ENCODE data around the gene NOP14.
"Not testable (repeated sequence)": the region's sequence is repeated elsewhere in the genome, so short reads cannot be mapped to it uniquely, and the experiment has no call there.

The NOP14 gene

DNA sequence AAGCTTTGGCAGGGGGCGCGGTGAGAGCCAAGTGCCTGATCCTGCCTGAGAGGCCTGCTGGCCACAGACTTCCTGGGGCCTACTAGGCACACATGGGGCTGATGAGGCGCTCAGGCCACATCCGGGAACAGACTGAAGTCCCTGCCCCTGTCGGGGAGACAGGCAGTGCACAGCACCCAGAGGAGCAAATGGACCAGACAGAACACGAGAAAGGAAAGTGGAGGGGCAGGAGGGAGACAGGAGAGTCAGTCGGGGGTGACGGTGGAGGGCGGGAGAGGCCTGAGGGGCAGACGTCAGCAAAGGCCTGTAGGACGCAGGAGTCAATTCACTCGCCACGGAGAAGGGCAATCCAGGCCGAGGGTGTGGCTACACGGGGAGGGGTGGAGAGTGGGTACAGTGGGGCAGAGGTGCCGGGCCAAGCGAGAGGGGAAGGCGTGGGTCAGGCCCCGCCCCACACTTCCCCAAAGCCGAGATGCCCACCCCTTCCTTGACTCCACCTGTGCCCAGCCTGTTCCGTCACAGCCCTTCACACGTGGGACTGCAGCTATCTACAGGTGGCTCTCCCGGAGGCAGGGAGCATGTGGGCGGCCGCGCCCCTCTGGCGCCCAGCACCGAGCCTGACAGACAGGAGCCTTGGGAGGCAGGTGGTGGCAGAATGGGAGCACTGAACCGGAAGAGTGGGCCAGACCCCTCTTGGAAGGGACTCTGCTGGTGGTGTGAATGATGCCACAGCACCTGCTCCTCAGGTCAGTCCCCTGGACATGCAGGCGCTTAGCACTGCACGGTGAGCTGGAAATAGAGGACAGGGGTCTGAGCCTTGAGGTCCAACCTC is 20.5 kb downstream of the NOP14 start:
- no peak for DNase-seq (ENCODE audit: low spot score)
- H3K4me3 Mint-ChIP-seq = no peak overlapping the region
- peaks cover 3% of the 10 kb centered on the region for H3K4me1 Mint-ChIP-seq (ENCODE audit: low read depth)
- H3K9me3 Mint-ChIP-seq = no peaks in the 10 kb centered on the region
- H3K36me3 Mint-ChIP-seq (ENCODE audit: low read depth) = peaks cover 67% of the 10 kb centered on the region
- no peaks in the 10 kb centered on the region for H3K27me3 Mint-ChIP-seq (ENCODE audit: low read depth)
- no peak overlapping the region for H3K27ac Mint-ChIP-seq

DNA sequence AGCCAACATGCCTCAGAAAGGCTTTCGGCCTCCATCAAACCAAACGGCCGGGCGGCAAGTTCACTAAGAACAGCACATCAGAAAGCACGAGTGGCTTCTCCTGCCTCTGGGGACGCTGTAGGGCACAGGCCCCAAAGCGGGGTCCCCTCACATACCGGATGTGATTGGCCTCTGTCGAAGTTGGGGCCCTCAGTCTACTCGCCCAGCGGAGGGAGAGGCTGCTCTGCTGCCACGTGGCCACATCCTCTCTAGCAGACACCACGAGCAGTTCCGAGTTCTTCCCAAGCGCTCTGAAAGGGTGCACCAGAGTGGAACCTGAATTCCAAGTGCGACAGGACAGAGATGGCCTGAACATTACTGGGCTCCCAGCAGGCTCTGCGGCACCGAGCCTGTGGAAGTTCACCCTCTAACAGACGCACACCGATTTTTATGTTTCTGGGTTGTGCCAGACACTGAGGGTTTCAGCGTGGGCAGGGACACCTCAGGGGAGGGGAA is 21.1 kb downstream of the NOP14 start:
- no peaks in the 10 kb centered on the region for H3K9me3 Mint-ChIP-seq
- H3K36me3 Mint-ChIP-seq (ENCODE audit: low read depth) = peaks cover 66% of the 10 kb centered on the region
- no peak overlapping the region for H3K27ac Mint-ChIP-seq
- H3K27me3 Mint-ChIP-seq (ENCODE audit: low read depth) = no peaks in the 10 kb centered on the region
- no peak for DNase-seq (ENCODE audit: low spot score)
- H3K4me1 Mint-ChIP-seq (ENCODE audit: low read depth) = peaks cover 5% of the 10 kb centered on the region
- no peak overlapping the region for H3K4me3 Mint-ChIP-seq

DNA sequence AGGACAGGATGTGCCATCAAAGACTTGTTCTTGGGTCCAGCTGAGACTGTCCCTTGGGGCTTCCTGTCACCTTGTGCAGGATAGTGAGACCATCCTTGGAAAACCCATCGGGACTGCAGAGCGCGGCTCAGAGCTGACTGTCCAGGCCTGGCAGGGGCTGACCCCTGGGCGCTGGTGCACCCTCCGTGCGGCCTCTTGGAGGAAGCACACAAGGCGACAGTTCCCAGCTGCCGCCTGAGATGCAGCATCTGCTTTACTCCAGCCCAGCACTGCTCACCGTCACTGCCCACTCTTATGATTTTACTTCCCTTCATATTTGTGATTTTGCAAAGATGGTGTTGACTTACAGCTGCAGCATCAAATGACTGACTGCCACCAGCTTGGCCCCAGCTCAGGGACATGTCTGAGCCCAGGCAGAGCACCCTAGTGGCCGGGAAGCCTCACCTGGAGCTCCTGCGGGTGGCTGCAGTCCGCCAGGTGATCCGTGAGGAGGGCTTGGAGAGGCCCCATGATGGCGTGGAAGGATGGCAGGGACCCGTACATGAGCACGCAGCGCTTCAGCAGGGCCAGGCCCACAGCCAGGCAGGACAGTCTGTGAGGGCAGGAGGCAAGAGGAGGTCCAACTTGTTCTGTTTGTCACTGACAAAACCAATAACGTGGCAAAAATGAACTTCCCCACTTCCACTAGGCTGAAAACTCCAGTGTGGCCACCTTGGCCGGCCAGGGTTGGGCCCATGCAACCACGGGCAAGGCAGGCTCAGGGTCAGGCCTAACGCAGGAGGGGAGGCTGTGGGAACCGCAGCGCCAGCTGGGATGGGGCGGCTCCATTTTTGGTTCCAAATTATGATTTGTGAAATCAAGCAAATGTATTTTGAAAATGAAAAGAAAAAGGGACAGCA is 21.8 kb downstream of the NOP14 start:
- no peak for DNase-seq (ENCODE audit: low spot score)
- H3K4me1 Mint-ChIP-seq (ENCODE audit: low read depth) = peaks cover 12% of the 10 kb centered on the region
- H3K4me3 Mint-ChIP-seq = no peak overlapping the region
- H3K27ac Mint-ChIP-seq = no peak overlapping the region
- H3K9me3 Mint-ChIP-seq = no peaks in the 10 kb centered on the region
- H3K27me3 Mint-ChIP-seq (ENCODE audit: low read depth) = no peaks in the 10 kb centered on the region
- peaks cover 65% of the 10 kb centered on the region for H3K36me3 Mint-ChIP-seq (ENCODE audit: low read depth)

DNA sequence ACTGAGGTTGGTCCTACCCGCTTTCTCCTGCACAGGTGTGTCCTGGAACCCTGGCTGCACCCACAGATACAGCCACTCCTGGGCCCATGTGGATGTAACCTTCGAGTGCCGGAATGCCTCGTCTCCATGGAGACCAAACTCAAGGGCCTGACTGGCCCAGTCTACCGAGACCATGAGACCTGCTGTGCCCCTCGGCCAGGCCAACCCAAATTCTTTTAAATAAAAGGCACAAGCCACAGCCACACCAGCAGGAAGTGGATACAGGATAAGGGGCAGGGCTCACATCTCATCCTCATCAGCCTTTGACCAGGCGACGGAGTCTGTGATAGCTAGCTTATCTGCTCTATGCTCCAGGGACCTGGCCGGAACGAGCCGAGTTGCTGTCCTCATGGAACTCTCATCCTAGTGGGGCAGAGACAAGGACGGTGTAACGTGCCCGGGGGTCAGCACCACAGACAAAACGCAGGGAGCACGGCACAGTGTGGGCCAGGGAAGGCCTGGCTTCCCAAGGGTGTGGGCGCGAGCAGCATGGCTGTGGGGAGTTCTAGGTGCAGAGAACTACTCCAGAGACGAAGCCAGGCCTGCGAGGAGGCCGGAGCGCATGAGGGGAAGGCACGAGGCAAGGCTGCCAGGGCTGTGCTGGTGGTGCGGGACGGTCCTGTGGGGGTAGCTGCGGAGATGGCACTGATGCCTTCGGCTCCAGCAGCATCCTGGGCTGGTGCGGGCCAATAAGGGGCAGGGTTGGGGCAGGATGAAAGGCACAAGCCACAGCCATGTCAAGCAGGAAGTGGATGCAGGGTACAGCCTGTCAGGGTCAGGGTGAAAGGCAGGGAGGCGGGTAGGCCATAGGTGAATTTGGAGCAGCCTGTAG is 22.7 kb downstream of the NOP14 start:
- Mint-ChIP-seq H3K9me3 (no peaks in the 10 kb centered on the region), H3K4me1 (ENCODE audit: low read depth) (peaks cover 21% of the 10 kb centered on the region), H3K36me3 (ENCODE audit: low read depth) (peaks cover 61% of the 10 kb centered on the region), H3K27ac (peak overlapping the region; percentile 49), H3K4me3 (no peak overlapping the region), H3K27me3 (ENCODE audit: low read depth) (no peaks in the 10 kb centered on the region)
- DNase-seq (ENCODE audit: low spot score) = no peak

DNA sequence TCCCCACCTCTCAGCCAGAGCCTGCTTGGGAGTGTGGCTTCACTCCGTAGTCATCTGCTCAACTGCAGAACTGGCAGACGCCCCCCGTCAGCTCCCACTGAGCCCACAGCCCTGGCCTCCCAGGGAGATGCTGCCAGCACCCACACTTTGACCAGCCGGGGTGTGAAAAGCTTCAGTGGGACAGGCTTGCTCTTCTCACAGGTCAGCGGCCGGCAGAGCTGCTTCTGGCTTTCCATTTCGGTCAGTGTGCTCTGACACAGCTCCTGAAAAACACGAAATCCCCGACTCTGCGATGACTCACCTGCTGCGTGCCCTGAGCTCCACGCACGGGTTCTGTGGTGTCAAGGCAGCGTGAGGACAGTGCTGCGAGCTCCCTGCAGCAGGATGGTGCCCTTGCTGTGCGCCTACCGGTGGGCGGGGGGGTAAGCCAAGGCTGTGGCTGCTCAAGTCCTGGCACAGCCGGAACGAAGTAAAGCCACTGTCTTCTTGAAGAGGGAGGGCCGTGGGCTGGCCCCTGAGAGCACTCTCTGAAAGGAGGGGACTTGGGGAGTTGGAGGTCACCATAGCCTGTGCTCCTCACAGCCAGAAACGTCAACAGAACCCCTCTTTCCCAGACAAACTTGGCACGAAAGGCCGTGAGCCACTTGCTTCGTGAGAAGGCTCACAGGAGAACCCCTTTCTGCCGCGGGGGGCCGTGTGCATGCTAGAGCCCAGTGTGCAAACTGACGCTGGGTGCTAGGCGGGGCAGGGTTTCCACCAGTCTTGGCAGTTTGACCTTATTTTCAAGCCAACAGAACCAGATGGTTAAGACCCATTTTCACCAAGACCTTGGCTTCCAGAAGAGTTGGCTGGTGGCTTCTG is 23.6 kb downstream of the NOP14 start:
- Mint-ChIP-seq H3K36me3 (ENCODE audit: low read depth) (peaks cover 59% of the 10 kb centered on the region), H3K27me3 (ENCODE audit: low read depth) (no peaks in the 10 kb centered on the region), H3K9me3 (no peaks in the 10 kb centered on the region), H3K4me3 (no peak overlapping the region), H3K27ac (peak overlapping the region; percentile 11), H3K4me1 (ENCODE audit: low read depth) (peaks cover 23% of the 10 kb centered on the region)
- DNase-seq (ENCODE audit: low spot score) = no peak

DNA sequence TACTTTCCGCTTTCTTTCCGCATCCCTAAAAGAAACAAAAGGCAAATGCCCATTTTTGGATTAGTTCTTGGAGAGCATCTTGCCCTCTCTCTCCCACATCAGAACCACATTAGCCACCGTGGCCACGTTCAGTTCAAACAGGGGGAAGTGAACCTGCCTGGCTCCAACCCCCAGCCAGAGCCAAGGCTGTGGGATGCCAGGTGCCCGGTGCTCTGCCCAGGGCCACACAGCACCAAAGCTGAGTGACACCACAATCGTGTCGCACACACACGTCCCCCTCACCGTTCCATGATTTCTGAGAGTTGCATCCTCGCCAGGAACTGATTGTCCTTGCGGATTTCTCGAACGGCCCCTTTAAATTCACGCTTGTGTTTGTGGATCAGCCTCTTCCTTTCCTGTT is 24.3 kb downstream of the NOP14 start:
- no peak for DNase-seq (ENCODE audit: low spot score)
- Mint-ChIP-seq H3K4me3 (no peak overlapping the region), H3K4me1 (ENCODE audit: low read depth) (peaks cover 23% of the 10 kb centered on the region), H3K36me3 (ENCODE audit: low read depth) (peaks cover 54% of the 10 kb centered on the region), H3K27me3 (ENCODE audit: low read depth) (no peaks in the 10 kb centered on the region), H3K27ac (peak overlapping the region; percentile 11), H3K9me3 (no peaks in the 10 kb centered on the region)

DNA sequence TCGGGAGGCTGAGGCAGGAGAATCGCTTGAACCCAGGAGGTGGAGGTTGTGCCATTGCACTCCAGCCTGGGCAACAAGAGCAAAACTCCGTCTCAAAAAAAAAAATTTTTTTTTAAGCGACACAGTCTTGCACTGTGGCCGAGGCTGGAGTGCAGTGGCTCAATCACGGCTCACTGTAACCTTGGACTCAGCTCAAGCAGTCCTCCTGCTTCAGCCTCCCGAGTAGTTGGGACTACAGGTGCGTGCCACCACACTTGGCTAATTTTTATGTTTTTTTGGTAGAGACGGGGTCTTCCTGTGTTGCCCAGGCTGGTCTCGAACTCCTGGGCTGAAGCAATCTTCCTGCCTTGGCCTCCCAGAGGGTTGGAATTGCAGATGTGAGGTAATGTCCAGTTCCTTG is 24.8 kb downstream of the NOP14 start:
- DNase-seq (ENCODE audit: low spot score); H3K27me3 Mint-ChIP-seq (ENCODE audit: low read depth); H3K9me3 Mint-ChIP-seq; H3K27ac Mint-ChIP-seq; H3K4me3 Mint-ChIP-seq: not testable (repeated sequence)
- Mint-ChIP-seq H3K36me3 (ENCODE audit: low read depth) (peaks cover 52% of the 10 kb centered on the region), H3K4me1 (ENCODE audit: low read depth) (peaks cover 24% of the 10 kb centered on the region)

DNA sequence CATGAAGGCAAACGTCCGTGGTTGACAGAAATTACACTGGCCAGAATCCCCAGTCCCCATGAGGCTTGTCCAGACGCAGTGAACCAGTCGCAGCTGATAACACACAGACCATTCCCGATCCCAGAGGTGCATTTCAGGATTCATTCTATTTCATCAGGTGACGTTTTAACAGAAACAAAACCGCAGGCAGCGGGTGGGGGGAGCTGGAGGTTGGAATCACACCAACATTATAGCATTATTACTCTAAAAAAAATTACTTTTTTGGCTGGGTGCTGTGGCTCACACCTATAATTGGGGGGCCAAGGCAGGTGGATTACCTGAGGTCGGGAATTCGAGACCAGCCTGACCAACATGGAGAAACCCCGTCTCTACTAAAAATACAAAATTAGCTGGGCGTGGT is 25.2 kb downstream of the NOP14 start:
- no peak for DNase-seq (ENCODE audit: low spot score)
- Mint-ChIP-seq H3K27me3 (ENCODE audit: low read depth) (no peaks in the 10 kb centered on the region), H3K27ac (no peak overlapping the region), H3K4me1 (ENCODE audit: low read depth) (peaks cover 28% of the 10 kb centered on the region), H3K4me3 (no peak overlapping the region), H3K9me3 (no peaks in the 10 kb centered on the region), H3K36me3 (ENCODE audit: low read depth) (peaks cover 52% of the 10 kb centered on the region)

DNA sequence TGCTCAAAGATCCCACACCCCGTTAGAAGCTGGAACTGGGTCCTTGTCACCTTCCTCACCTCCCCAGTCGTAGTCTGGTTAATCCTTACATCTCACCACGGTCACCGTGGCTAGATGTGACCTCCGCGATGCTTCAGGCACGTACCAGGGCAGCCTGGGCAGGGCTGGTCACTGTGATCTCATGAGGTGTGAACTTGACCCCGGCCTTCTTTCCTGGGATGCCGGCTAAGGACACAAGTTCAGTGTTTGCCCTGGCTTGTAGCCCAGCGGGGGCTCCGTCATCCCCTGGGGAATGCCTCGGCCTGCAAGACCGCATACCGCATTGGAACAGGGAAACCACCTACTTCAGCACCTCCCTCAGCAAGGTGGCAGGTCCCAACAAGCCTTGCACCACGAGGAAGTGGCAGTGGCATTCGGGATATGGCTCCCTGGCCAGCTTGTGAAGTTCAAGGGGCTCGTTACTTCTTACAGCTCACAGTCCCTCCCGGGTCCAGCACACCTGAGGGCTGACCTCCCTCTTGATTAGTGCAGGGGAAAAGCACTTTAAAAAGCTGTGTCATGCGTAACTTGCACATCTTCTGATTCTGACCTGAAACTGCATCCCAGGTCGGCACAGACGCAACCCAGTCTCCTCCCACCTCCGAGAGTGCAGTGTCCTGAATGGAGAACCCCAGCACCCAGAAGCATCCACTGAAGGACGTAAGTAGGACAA is 25.9 kb downstream of the NOP14 start:
- Mint-ChIP-seq H3K27me3 (ENCODE audit: low read depth) (no peaks in the 10 kb centered on the region), H3K4me3 (peak overlapping the region; percentile 90), H3K36me3 (ENCODE audit: low read depth) (peaks cover 48% of the 10 kb centered on the region), H3K4me1 (ENCODE audit: low read depth) (peaks cover 28% of the 10 kb centered on the region), H3K9me3 (no peaks in the 10 kb centered on the region), H3K27ac (peak overlapping the region; percentile 91)
- no peak for DNase-seq (ENCODE audit: low spot score)

DNA sequence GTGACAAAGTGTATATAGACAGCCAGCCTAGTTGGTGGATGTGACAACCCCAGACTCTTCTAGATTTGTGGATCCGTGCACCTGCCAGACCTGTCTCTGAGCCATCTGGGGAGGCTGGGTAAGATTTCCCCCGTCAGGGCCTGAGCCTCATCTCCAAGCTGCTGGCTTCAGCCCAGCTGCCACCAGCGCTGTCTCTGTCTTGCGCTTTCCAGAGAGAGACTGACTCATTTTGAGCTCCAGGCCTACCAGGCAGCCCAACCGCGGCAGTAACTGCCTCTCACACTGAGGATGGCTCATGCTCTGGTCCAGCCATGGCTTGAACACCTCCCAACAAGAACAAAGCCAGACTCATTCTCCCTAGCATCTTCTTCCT is 26.4 kb downstream of the NOP14 start:
- H3K4me1 Mint-ChIP-seq (ENCODE audit: low read depth) = peaks cover 33% of the 10 kb centered on the region
- no peaks in the 10 kb centered on the region for H3K9me3 Mint-ChIP-seq
- peak overlapping the region; percentile 90 for H3K4me3 Mint-ChIP-seq
- DNase-seq (ENCODE audit: low spot score) = peak; percentile 70
- H3K36me3 Mint-ChIP-seq (ENCODE audit: low read depth) = peaks cover 49% of the 10 kb centered on the region
- H3K27ac Mint-ChIP-seq = peak overlapping the region; percentile 91
- no peaks in the 10 kb centered on the region for H3K27me3 Mint-ChIP-seq (ENCODE audit: low read depth)

DNA sequence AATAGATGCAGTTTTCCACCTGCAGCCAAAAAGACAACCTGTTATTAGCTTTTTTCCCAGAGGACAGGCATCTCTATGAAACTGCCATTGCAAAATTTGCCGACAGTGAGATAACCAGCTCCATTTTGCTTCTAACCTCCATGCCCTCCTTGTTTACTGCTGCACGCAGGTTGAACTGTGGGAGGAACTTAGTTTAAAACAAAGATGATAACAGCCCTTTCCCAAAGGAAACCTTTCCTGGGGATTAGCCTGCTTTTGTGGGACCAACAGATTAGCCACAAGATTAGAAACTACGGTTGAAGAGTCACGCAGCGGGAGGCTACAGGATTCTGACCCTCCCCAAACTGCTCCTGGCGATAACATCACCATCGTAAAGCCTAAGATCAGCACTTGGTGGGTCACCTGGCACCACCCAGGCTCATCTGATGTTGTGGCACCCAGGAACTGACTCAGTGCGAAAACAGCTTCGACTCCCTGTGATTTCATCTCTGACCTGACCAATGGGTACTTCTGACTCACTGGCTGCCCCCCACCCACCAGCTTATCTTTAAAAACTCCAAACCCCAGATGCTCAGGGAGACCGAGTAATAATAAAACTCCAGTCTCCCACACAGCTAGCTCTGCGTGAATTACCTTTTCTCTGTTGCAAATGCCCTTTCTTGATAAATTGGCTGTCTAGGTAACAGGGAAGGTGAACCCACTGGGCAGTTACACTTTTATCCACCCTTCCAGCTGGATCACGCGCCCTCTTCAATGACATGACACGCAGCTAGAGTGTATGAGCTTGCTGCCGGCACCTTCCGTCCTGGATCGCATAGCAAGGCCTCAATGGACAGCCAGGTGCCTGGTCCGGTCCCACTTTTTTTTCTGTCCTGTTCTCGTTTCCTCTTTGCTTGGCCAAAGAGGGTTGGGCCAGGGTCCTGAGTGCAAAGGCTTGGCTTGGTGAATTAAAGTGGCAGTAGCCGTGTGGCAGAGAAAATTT is 27.2 kb downstream of the NOP14 start:
- H3K36me3 Mint-ChIP-seq (ENCODE audit: low read depth) = peaks cover 51% of the 10 kb centered on the region
- H3K9me3 Mint-ChIP-seq = no peaks in the 10 kb centered on the region
- no peaks in the 10 kb centered on the region for H3K27me3 Mint-ChIP-seq (ENCODE audit: low read depth)
- DNase-seq (ENCODE audit: low spot score) = peak; percentile 91
- H3K27ac Mint-ChIP-seq = peak overlapping the region; percentile 91
- H3K4me3 Mint-ChIP-seq = peak overlapping the region; percentile 90
- H3K4me1 Mint-ChIP-seq (ENCODE audit: low read depth) = peaks cover 35% of the 10 kb centered on the region
